NCI-H1436 treated with DMSO at 0.1 percent for 48 hours (cell line): Measurements from ENCODE around the gene TSHZ1.

Source experiments
- DNase-seq: peaks from one replicate; lab custom pipeline; 2025; lab: John Stamatoyannopoulos, UW

Gene TSHZ1

GRCh38 chr18:75208155-75208835, 2.3 kb upstream of the TSHZ1 start:
- no peak for DNase-seq

- DNase-seq: no peak
Observed at GRCh38 chr18:75208836-75209128, 1.8 kb upstream of the TSHZ1 start.

GRCh38 chr18:75209129-75209950, 1.3 kb upstream of the TSHZ1 start, which contains the start of gene PTGR3:
TSS of gene PTGR3 (minus strand) at chr18:75209139. CDS start at chr18:75209058, 81 bp downstream.
- DNase-seq: peak; percentile 33

GRCh38 chr18:75209951-75210258, 692 bp upstream of the TSHZ1 start:
- no peak for DNase-seq

DNA sequence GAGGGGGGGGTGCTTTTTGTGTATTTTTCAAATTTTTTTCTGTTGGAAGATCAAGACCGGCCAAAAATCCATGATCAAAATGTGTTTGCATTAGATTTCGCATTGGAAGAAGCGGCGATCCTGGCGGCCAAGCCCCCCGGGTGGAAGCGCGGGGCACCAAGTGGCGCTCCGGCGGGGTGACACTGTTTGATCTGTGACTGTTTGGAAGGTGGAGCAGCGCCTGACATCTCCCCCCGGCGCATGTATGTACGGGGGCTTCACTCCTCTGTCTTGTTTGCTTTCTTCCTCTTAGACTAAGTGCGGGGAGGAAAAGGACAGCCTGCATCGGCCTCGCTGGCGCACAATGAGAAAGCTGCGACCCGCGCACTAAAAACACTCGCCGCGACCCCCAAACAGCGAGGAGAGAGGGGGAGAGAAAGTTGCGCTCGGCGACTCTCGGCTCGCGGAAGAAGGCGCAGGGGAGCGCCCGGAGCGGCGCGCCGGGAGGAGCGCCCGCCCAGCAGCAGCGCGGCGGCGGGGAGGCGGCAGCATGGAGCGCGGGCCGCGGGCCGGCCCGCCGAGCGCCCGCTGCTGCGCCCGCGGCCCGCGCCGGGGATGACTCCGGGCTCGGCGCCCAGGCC, 515 bp downstream of the TSHZ1 start:
- DNase-seq: no peak

GRCh38 chr18:75211626-75211952, 992 bp downstream of the TSHZ1 start:
- no peak for DNase-seq

DNA sequence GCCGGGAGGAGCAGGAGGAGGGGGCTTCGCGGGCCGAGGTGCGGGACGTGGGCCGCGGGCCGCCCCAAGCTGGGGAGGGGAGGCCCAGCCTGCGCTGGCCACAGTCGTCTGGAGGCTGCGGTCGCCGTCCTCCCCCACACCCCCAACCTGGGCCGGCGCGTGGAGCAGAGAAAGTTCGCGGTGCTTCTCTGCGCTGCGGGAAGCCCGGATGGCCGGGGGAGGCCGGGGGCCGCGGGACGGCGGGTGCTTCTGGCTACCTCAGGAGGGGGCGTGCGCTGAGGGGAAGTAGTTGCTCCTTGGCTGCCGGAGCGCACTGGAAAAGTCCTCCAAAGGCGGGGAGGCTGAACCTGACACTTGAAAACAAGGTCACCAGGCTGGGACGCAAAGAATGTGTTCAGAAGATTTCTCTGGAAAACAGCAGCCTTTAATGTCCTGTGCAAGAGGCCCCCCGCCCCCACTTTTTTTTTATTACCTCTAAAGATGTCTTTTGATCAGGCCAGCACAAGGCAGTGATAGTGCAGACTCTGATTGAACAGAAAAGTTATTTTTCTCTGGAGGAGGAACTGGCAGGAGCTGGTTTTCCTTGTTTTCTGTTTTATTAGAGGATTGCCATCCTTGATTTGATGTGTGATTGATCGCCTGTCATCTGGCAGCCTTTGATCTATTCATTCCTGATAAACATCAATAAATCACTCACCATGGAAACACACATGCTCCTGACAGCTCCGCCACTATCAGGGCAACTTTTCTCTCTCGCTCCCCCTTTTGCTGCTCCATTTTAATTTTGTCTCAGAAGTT, 1.6 kb downstream of the TSHZ1 start:
- no peak for DNase-seq

DNA sequence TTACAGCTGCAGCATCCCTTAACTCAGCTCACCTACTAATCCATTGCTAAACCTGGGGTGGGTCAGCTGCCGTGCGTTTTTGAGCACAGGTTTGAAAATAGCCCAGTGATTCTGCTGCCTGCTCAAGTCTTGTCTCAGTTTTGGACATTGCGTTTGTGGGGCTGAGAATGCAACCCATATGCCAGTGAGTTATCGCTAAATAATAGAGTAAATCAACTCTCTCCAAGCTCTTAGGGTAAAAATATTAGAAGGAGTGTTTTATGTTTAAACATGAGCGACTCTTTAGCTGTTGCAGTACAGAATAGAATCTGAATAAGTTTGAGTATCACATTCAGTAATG, 2.1 kb downstream of the TSHZ1 start:
- DNase-seq: no peak

- DNase-seq: no peak
Observed at GRCh38 chr18:75213611-75214331, 3.2 kb downstream of the TSHZ1 start.

DNA sequence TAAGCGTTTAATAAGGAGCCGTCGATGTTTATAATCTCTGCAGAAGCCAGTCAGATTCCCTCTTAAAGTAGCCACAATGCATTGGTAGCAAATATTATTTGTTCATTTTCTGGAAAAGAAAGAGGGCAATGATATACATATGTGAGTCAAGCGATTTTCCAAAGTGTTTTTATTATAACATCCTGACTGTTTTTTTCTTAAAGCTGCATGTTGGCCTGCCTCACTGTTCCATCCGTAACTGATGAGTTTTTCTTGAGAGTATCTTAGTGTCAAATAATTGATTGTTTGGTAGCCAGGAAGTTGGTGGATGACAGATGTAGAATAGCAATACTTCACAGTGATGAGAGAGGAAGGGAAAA, 3.7 kb downstream of the TSHZ1 start:
- DNase-seq: no peak

- DNase-seq: no peak
Observed at GRCh38 chr18:75214766-75215510, 4.3 kb downstream of the TSHZ1 start.

DNA sequence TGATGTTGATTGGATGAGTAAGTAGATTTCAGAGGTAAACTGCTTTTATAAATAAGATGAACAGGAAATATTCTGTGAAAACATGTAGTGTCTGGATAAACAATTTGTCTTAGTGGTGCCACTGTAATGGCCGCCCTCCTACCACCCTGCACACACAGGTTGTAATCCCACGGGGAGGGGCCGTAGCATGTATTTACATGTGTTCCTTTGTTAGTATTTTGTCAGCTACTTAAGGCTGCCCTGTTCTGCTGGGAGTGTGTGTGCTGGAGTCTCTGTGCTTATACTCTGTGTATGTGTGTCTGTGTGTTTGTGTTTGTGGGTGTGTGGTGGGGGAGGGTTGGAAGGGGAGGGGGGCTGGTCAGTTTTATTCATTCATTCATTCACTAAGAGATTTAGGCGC, 5.1 kb downstream of the TSHZ1 start:
- DNase-seq: peak; percentile 34

- DNase-seq: no peak
Observed at GRCh38 chr18:75216212-75216910, 5.8 kb downstream of the TSHZ1 start.

DNA sequence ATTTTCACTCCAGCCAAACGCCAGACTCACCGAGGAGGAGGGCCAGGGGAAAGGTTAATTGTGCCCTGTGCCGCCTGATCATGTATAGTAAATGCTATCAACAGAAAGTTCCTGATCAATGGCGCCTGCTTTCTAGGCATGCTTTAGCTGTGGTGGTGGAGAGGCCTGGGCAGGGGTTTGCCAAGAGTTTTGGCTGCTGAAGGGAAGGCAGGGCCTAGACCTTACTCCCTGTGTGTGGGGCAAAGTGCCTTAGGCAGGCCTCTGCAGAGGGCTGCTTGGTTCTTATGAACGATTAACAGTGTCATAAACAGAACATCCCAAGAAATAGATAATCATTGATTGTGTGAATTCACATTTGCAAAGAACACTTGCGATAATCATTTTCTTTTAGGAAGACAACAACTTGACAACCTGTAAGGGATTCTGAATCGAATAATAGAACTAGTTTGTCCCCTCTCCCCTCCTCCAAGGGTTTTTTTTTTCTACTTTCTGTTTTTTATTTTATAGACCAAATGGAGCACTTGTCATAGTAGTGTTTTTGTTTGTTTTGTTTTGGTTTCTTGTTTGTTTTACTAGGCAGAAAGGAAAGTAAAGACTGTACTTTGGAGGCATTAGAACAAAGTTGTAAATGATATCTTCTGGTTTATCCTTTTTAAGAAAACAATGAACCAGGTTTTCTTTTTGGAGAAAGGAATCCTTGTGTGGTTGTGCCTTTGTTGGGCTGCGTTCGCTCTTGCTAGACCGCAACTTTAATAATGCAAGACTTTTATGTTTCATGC, 6.5 kb downstream of the TSHZ1 start:
- DNase-seq: no peak

GRCh38 chr18:75218065-75218923, 7.7 kb downstream of the TSHZ1 start:
- no peak for DNase-seq

- no peak for DNase-seq
Observed at GRCh38 chr18:75219745-75220375, 9.3 kb downstream of the TSHZ1 start.

DNA sequence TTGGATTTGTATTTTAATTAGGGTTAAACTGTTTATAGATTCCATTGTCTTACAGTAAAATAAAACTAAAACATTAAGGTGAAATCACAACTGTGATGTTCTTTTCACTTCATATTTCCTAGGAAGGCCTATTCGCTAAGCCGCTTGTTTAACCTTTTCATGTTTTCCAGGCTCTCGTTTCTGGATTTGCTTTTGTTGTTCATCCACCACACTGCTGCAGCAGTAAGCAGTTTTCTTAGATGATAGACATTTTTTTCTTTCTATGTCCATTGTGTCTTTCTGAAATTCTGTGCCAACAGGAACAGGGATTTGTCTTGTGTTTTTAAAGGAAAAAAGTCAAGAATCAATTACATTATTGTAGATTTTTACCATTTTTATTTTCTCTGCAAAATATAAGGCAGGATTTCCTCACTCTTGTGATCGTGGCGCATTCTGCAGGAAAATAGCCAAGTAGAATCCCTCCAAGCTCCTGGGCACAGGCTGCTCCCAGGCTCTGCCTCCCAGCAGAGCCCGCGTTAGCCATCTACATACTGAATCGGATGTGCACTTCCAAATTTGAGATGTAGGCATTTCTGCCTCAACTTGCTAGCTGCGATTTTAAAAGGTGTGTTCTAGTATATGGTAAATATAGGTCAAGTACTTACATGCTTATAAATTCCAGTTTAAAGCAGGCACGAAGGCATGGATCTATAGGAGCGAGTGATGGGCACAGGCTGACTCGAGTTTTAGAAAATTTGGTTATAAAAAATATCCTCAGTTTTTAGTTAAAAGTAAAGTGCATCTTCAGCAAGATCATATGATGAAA, 10.2 kb downstream of the TSHZ1 start:
- DNase-seq: no peak

GRCh38 chr18:75221397-75221796, 10.8 kb downstream of the TSHZ1 start:
- DNase-seq: no peak
